IPS-18a (cell line): Measurements from ENCODE around the gene DOCK4.

Experiments used
- H3K27ac ChIP-seq: one replicate; pipeline ENCODE4 v1.5.1; 2013; ENCODE audit warnings: low read length
- H3K27me3 ChIP-seq: one replicate; pipeline ENCODE4 v1.6.1; 2013; ENCODE audit warnings: mild to moderate bottlenecking, low read length; ENCODE audit not compliant: control insufficient read depth, insufficient read depth
- H3K36me3 ChIP-seq: one replicate; pipeline ENCODE4 v1.6.1; 2013; ENCODE audit warnings: low read depth, low read length; ENCODE audit not compliant: control insufficient read depth
- H3K4me1 ChIP-seq: one replicate; pipeline ENCODE4 v1.6.1; 2013; ENCODE audit warnings: low read depth, low read length; ENCODE audit not compliant: control insufficient read depth
- H3K4me3 ChIP-seq: one replicate; pipeline ENCODE4 v1.5.1; 2013; ENCODE audit warnings: low read length
- H3K9ac ChIP-seq: one replicate; pipeline ENCODE4 v1.6.1; 2013; ENCODE audit warnings: mild to moderate bottlenecking, low read length, moderate library complexity
- H3K9me3 ChIP-seq: one replicate; pipeline ENCODE4 v1.6.1; 2013; ENCODE audit warnings: low read depth, low read length; ENCODE audit not compliant: control insufficient read depth

Gene DOCK4

GRCh38 chr7:112006071-112006470 lies 200.1 kb downstream of the DOCK4 start:
- Histone ChIP-seq H3K4me1 (no peaks in the 10 kb centered on the region), H3K9ac (no peak overlapping the region), H3K27me3 (no peaks in the 10 kb centered on the region), H3K27ac (no peak overlapping the region), H3K36me3 (no peaks in the 10 kb centered on the region), H3K9me3 (no peaks in the 10 kb centered on the region), H3K4me3 (no peak overlapping the region)

- no peak overlapping the region for H3K4me3 ChIP-seq
- no peaks in the 10 kb centered on the region for H3K9me3 ChIP-seq
- H3K4me1 ChIP-seq, result no peaks in the 10 kb centered on the region
- H3K27me3 ChIP-seq, result no peaks in the 10 kb centered on the region
- no peak overlapping the region for H3K9ac ChIP-seq
- H3K36me3 ChIP-seq, result no peaks in the 10 kb centered on the region
- no peak overlapping the region for H3K27ac ChIP-seq
Measured at GRCh38 chr7:112005205-112005775, 200.9 kb downstream of the DOCK4 start.

GRCh38 chr7:112001091-112001826 lies 204.9 kb downstream of the DOCK4 start:
- Histone ChIP-seq H3K36me3 (no peaks in the 10 kb centered on the region), H3K4me3 (no peak overlapping the region), H3K27me3 (no peaks in the 10 kb centered on the region), H3K27ac (no peak overlapping the region), H3K9ac (no peak overlapping the region), H3K4me1 (no peaks in the 10 kb centered on the region), H3K9me3 (no peaks in the 10 kb centered on the region)

GRCh38 chr7:111998326-111998725 lies 207.9 kb downstream of the DOCK4 start:
- no peak overlapping the region for H3K4me3 ChIP-seq
- no peak overlapping the region for H3K9ac ChIP-seq
- no peaks in the 10 kb centered on the region for H3K9me3 ChIP-seq
- no peak overlapping the region for H3K27ac ChIP-seq
- H3K36me3 ChIP-seq, result no peaks in the 10 kb centered on the region
- no peaks in the 10 kb centered on the region for H3K4me1 ChIP-seq
- H3K27me3 ChIP-seq, result no peaks in the 10 kb centered on the region

GRCh38 chr7:111997546-111997945 lies 208.7 kb downstream of the DOCK4 start:
- Histone ChIP-seq H3K27ac (no peak overlapping the region), H3K4me1 (peaks cover 6% of the 10 kb centered on the region), H3K4me3 (no peak overlapping the region), H3K9ac (no peak overlapping the region), H3K36me3 (no peaks in the 10 kb centered on the region), H3K9me3 (no peaks in the 10 kb centered on the region), H3K27me3 (no peaks in the 10 kb centered on the region)

- Histone ChIP-seq H3K9me3 (no peaks in the 10 kb centered on the region), H3K4me1 (peaks cover 6% of the 10 kb centered on the region), H3K27me3 (no peaks in the 10 kb centered on the region), H3K9ac (no peak overlapping the region), H3K4me3 (no peak overlapping the region), H3K36me3 (peaks cover 6% of the 10 kb centered on the region), H3K27ac (no peak overlapping the region)
Measured at GRCh38 chr7:111992601-111993000, 213.6 kb downstream of the DOCK4 start.

- H3K4me3 ChIP-seq, result no peak overlapping the region
- peaks cover 6% of the 10 kb centered on the region for H3K4me1 ChIP-seq
- H3K27ac ChIP-seq, result no peak overlapping the region
- peaks cover 6% of the 10 kb centered on the region for H3K36me3 ChIP-seq
- H3K9me3 ChIP-seq, result no peaks in the 10 kb centered on the region
- H3K27me3 ChIP-seq, result no peaks in the 10 kb centered on the region
- no peak overlapping the region for H3K9ac ChIP-seq
Measured at GRCh38 chr7:111990643-111991042, 215.6 kb downstream of the DOCK4 start.

- Histone ChIP-seq H3K27me3 (no peaks in the 10 kb centered on the region), H3K4me1 (peaks cover 2% of the 10 kb centered on the region), H3K36me3 (peaks cover 14% of the 10 kb centered on the region), H3K27ac (no peak overlapping the region), H3K9ac (no peak overlapping the region), H3K9me3 (no peaks in the 10 kb centered on the region), H3K4me3 (no peak overlapping the region)
Measured at GRCh38 chr7:111987886-111988285, 218.3 kb downstream of the DOCK4 start.

- Histone ChIP-seq H3K4me3 (no peak overlapping the region), H3K27me3 (no peaks in the 10 kb centered on the region), H3K9ac (no peak overlapping the region), H3K27ac (no peak overlapping the region), H3K36me3 (peaks cover 14% of the 10 kb centered on the region), H3K9me3 (no peaks in the 10 kb centered on the region), H3K4me1 (no peaks in the 10 kb centered on the region)
Measured at GRCh38 chr7:111987115-111987826, 218.9 kb downstream of the DOCK4 start.

- Histone ChIP-seq H3K36me3 (peaks cover 14% of the 10 kb centered on the region), H3K9me3 (no peaks in the 10 kb centered on the region), H3K4me1 (no peaks in the 10 kb centered on the region), H3K9ac (no peak overlapping the region), H3K27ac (no peak overlapping the region), H3K27me3 (no peaks in the 10 kb centered on the region), H3K4me3 (no peak overlapping the region)
Measured at GRCh38 chr7:111986601-111987000, 219.6 kb downstream of the DOCK4 start.

- Histone ChIP-seq H3K27ac (no peak overlapping the region), H3K4me3 (no peak overlapping the region), H3K4me1 (no peaks in the 10 kb centered on the region), H3K9ac (no peak overlapping the region), H3K36me3 (peaks cover 14% of the 10 kb centered on the region), H3K27me3 (no peaks in the 10 kb centered on the region), H3K9me3 (no peaks in the 10 kb centered on the region)
Measured at GRCh38 chr7:111985798-111986197, 220.4 kb downstream of the DOCK4 start.
